Osteocyte (in vitro differentiated cells): ENCODE measurements around the gene LGR5. TPM values are rescaled to one million over a fixed set of nuclear protein-coding genes. Genes with fewer than 3 reads are reported as not detected.
A peak's percentile ranks its signal among the peaks of the same experiment; 100 is the strongest.

Experiments
- DNase-seq: peaks from one replicate; pipeline ENCODE4 v3.0.0; 2021; ENCODE audit warnings: mixed read lengths; ENCODE audit not compliant: unreplicated experiment; ENCODE audit errors: extremely low spot score
- H3K27ac Mint-ChIP-seq: one replicate; pipeline ENCODE4 v1.8.0; 2021; ENCODE audit warnings: mild to moderate bottlenecking, mixed read lengths; ENCODE audit not compliant: unreplicated experiment
- H3K27me3 Mint-ChIP-seq: one replicate; pipeline ENCODE4 v1.8.0; 2021; ENCODE audit warnings: mixed read lengths; ENCODE audit not compliant: unreplicated experiment
- H3K36me3 Mint-ChIP-seq: one replicate; pipeline ENCODE4 v1.8.0; 2021; ENCODE audit warnings: mixed read lengths; ENCODE audit not compliant: unreplicated experiment
- H3K4me1 Mint-ChIP-seq: one replicate; pipeline ENCODE4 v1.8.0; 2021; ENCODE audit warnings: mixed read lengths; ENCODE audit not compliant: unreplicated experiment
- H3K4me3 Mint-ChIP-seq: one replicate; pipeline ENCODE4 v1.8.0; 2021; ENCODE audit warnings: mild to moderate bottlenecking, moderate library complexity, mixed read lengths; ENCODE audit not compliant: unreplicated experiment
- H3K9me3 Mint-ChIP-seq: one replicate; pipeline ENCODE4 v1.8.0; 2021; ENCODE audit warnings: mixed read lengths; ENCODE audit not compliant: unreplicated experiment
- total RNA-seq: library from RNA; stranded (reverse); gene quantifications from 2 replicates; pipeline ENCODE4 v1.2.1, GENCODE V29; 2021
- TF ChIP-seq, protein P1 (sequence below): fragments of 200-600 bp; sonication (generic); IDR thresholded peaks from 2 replicates; pipeline ENCODE4 v1.5.0; 2021; ENCODE audit warnings: antibody characterized with exemption, mild to moderate bottlenecking, moderate library complexity

Gene LGR5
- total RNA-seq, 1 donor from 2014 or later = 55.8 TPM

DNA sequence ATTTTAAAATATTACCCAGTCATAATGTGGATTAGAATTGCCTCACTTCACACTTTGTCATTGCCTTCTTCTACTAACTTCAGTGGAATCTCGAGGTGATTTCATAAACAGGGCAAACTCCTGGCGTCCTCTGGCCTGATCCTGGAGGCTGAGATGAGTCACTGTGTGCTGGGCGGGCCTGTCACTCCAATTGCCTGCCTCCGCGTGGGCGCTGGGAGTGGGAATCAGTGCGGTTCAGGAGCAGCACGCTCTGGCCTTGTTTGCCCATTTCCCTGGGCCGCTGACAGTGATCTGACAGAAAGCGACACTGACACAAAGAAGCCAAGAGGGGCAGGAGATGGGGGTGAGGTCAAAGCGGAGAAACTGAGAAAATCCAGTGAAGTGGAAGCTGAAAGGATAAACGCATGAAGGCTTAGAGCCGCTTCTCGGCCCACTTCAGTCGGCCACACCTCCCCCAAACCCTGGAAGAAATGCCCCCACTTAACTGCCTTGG is 29.7 kb downstream of the LGR5 start:
- H3K4me1 Mint-ChIP-seq = peaks cover 70% of the 10 kb centered on the region

DNA sequence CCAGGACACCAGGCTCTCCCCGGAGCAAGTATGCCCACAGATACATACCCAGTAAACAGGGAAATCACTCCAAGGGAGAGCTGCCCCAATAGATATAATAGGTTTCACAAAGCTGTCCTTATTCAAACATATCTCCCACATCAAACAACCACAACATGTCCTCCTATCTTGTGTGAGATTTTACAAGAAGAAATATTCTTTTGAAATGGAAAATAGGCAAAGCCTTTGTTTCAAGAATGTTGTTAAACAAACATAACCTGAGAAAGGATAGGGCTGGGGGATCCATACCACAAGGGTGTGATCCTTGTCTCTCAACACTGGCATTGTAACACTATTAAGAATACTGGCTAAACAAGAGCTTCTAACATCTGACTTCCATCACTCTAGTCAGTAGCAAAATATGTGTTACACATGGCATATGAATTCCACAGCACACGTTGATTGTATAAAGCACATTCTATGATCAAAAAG is 32.9 kb downstream of the LGR5 start:
- DNase-seq = no peak
- Mint-ChIP-seq H3K9me3 (no peaks in the 10 kb centered on the region), H3K36me3 (no peaks in the 10 kb centered on the region), H3K27ac (peak overlapping the region; percentile 66), H3K4me1 (peaks cover 69% of the 10 kb centered on the region), H3K4me3 (no peak overlapping the region), H3K27me3 (no peaks in the 10 kb centered on the region)
- TF ChIP-seq, protein P1, sequence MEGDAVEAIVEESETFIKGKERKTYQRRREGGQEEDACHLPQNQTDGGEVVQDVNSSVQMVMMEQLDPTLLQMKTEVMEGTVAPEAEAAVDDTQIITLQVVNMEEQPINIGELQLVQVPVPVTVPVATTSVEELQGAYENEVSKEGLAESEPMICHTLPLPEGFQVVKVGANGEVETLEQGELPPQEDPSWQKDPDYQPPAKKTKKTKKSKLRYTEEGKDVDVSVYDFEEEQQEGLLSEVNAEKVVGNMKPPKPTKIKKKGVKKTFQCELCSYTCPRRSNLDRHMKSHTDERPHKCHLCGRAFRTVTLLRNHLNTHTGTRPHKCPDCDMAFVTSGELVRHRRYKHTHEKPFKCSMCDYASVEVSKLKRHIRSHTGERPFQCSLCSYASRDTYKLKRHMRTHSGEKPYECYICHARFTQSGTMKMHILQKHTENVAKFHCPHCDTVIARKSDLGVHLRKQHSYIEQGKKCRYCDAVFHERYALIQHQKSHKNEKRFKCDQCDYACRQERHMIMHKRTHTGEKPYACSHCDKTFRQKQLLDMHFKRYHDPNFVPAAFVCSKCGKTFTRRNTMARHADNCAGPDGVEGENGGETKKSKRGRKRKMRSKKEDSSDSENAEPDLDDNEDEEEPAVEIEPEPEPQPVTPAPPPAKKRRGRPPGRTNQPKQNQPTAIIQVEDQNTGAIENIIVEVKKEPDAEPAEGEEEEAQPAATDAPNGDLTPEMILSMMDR = no peak

More for the DNA sequence above, 29.7 kb downstream of the LGR5 start:
- Mint-ChIP-seq H3K27ac (peak overlapping the region; percentile 84), H3K27me3 (no peaks in the 10 kb centered on the region), H3K36me3 (peaks cover 14% of the 10 kb centered on the region), H3K9me3 (no peaks in the 10 kb centered on the region), H3K4me3 (no peak overlapping the region)
- DNase-seq = no peak
- TF ChIP-seq, protein P1 = no peak

DNA sequence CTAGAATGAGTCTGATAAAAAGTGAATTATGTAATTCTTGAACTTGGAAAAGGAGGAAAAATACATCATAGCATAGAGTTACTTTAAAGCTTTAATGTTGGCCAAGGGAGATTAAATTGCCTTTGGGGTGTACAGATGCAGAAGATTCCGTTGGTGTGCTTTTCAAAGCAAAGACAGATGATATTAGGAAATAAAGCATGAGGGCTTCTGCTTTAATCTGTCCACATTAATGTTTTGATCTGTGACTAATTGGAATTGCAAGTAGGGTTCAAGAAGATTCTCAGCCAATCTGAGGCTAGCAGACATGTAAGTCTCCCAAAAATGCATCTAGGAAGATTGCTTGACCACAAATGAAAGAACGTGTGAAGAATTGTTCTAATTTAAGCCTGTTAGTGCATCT is 35.2 kb downstream of the LGR5 start:
- Mint-ChIP-seq H3K4me1 (peaks cover 69% of the 10 kb centered on the region), H3K4me3 (no peak overlapping the region), H3K27me3 (no peaks in the 10 kb centered on the region), H3K27ac (peak overlapping the region; percentile 95), H3K36me3 (no peaks in the 10 kb centered on the region), H3K9me3 (no peaks in the 10 kb centered on the region)
- DNase-seq = no peak
- TF ChIP-seq, protein P1 = no peak

DNA sequence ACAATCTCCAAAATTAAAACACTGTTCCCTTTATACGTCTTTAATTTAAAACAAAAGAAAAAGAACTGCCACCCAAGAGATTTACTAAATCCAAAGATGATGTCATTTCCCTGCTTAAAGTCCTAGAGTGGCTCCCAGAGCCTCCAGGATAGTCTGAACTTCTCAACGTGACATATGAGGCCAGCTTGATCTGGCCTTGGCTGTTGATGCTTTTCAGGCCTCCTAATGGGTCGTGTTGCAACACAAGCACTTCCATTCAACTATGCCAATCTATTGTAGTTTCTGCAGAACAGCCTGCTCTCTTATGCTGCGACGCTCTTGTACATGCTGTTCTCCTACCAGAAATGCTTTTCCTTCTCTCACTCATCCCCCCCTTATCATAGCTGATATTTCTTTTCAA is 35.7 kb downstream of the LGR5 start:
- H3K27me3 Mint-ChIP-seq = no peaks in the 10 kb centered on the region
- TF ChIP-seq, protein P1 = no peak
- H3K4me3 Mint-ChIP-seq = no peak overlapping the region
- H3K9me3 Mint-ChIP-seq = no peaks in the 10 kb centered on the region
- H3K27ac Mint-ChIP-seq = peak overlapping the region; percentile 95
- H3K4me1 Mint-ChIP-seq = peaks cover 64% of the 10 kb centered on the region
- DNase-seq = no peak
- no peaks in the 10 kb centered on the region for H3K36me3 Mint-ChIP-seq

DNA sequence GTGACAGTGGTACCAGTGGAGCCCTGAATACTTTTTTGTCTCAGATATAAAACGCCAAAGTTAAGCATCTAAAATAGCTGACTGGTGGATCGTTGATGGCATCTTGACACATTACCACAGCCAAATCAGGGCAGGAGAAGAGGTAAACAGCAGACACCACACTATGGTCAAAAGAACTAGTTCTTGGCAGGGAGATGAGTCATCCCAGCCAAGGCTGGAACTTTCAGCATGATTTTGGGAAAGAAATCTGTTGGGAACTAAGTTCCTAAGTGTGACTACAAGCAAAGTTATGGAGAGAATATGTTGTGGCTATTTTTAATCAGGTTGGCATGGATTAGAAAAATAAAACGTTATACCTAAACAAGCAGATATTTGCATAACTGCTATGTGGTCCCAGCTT is 36.9 kb downstream of the LGR5 start:
- Mint-ChIP-seq H3K36me3 (peaks cover 3% of the 10 kb centered on the region), H3K27me3 (no peaks in the 10 kb centered on the region), H3K27ac (peak overlapping the region; percentile 95), H3K4me3 (no peak overlapping the region), H3K9me3 (no peaks in the 10 kb centered on the region), H3K4me1 (peaks cover 62% of the 10 kb centered on the region)
- no peak for DNase-seq
- TF ChIP-seq, protein P1 = no peak
